SK-N-MC (cell line): ENCODE data around the gene DAPK1.

ENCODE experiments used
- DNase-seq: peaks from one replicate; pipeline ENCODE4 v3.0.0-alpha.2; 2011; ENCODE audit warnings: low read depth, low spot score
- H3K27ac ChIP-seq: fragments of 200-600 bp; sonication (generic); 2 replicates; pipeline ENCODE4 v1.5.1; 2016; ENCODE audit warnings: mixed run types
- H3K36me3 ChIP-seq: fragments of 200-600 bp; sonication (generic); 2 replicates; pipeline ENCODE4 v1.6.1; 2017; ENCODE audit warnings: antibody characterized with exemption, low read length, mixed read lengths; ENCODE audit not compliant: insufficient read depth
- H3K4me3 ChIP-seq: fragments of 200-600 bp; sonication (generic); 2 replicates; pipeline ENCODE4 v1.5.1; 2016
- H3K9ac ChIP-seq: fragments of 200-600 bp; sonication (generic); 2 replicates; pipeline ENCODE4 v1.8.0; 2017; ENCODE audit warnings: mixed run types, mixed read lengths; ENCODE audit not compliant: insufficient read length
- H3K9me3 ChIP-seq: fragments of 200-600 bp; sonication (generic); 2 replicates; pipeline ENCODE4 v1.6.1; 2017; ENCODE audit warnings: low read depth, mild to moderate bottlenecking, antibody characterized with exemption, low read length, moderate library complexity, mixed read lengths
- EZH2 ChIP-seq: fragments of 200-600 bp; sonication (generic); IDR thresholded peaks from one replicate; pipeline ENCODE4 v1.6.1; 2017; ENCODE audit warnings: antibody characterized with exemption
- FOXP2 ChIP-seq: optimal IDR thresholded peaks from 2 replicates; pipeline ENCODE3; 2011; ENCODE audit warnings: mild to moderate bottlenecking, moderate library complexity; ENCODE audit not compliant: insufficient read depth; ENCODE audit errors: extremely low read length, control extremely low read depth
- POLR2AphosphoS5 ChIP-seq: IDR thresholded peaks from 2 replicates; pipeline ENCODE4 v1.6.1; 2012; ENCODE audit warnings: mild to moderate bottlenecking, low read depth, low read length, borderline replicate concordance

The DAPK1 gene

DNA sequence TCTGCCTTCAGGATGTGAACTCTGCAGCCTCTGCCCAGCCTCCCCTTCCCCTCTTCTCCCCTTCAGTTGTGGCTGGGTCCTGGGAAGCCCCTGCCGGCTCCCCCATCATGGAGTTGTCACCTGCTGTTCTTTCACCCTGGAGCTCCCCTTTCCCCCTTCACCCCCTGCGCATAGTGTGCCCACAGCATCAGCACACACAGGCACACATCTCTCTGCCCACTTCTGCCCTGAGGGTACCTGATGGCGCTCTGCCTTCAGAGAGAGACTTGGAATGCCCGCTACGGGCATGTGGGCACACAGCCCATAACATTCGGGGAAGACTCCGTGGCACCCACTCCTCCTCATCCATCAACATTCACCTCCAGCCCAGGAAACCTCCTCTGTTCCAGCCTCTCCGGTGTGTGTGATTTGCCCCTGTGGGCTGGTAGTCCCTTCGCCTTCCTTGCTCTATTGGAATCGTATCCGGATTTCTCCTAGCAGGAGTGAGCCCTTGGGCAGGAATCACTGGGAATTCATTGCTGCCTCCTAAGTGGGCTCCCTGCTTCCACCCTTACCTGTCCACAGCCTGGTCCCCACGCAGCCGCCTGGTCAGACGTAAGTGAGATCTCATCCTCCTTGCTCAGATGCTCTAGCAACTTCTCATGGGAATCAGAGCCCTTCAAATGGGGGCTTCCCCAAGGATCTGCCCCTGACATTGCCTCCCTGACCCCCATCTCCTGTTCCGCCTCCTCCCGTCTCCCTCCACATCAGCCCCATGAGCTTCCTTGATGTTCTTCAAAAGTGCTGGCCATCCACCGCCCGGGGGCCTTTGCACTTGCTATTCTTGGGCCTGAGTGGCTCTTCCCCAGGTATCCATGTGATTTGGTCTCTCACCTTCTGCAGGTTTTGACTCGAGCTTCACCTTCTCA lies 166.7 kb downstream of the DAPK1 start:
- H3K27ac ChIP-seq = no peak overlapping the region
- DNase-seq = no peak
- no peak overlapping the region for H3K4me3 ChIP-seq
- H3K9me3 ChIP-seq = peaks cover 13% of the 10 kb centered on the region; the same call in 1 of the 2 replicates
- H3K9ac ChIP-seq = no peak overlapping the region
- TF ChIP-seq POLR2AphosphoS5 (no peak), EZH2 (no peak), FOXP2 (no peak)
- peaks cover 82% of the 10 kb centered on the region for H3K36me3 ChIP-seq

DNA sequence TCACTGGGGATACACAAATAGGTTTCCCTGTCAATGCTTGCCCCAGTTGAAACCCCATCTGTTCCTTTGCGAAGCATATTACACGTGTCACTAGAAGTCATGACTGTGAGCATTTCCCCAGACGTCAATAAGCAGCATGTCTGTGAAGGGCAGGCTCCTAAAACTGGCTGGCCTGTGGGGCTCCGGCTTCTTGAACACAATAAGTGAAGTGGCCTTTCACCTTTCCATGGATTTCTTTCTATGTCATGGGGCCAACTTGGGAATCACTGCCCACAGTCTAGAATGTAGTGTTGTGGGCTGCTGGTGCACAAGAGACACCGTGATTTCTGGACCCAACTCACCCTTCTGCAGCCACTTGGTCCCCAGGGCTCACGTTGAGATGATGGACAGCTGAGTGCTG lies 167.8 kb downstream of the DAPK1 start:
- Histone ChIP-seq H3K27ac (no peak overlapping the region), H3K36me3 (peaks cover 78% of the 10 kb centered on the region), H3K9me3 (peaks cover 13% of the 10 kb centered on the region; the same call in 1 of the 2 replicates), H3K4me3 (no peak overlapping the region), H3K9ac (no peak overlapping the region)
- TF ChIP-seq EZH2 (no peak), POLR2AphosphoS5 (no peak), FOXP2 (no peak)
- no peak for DNase-seq

DNA sequence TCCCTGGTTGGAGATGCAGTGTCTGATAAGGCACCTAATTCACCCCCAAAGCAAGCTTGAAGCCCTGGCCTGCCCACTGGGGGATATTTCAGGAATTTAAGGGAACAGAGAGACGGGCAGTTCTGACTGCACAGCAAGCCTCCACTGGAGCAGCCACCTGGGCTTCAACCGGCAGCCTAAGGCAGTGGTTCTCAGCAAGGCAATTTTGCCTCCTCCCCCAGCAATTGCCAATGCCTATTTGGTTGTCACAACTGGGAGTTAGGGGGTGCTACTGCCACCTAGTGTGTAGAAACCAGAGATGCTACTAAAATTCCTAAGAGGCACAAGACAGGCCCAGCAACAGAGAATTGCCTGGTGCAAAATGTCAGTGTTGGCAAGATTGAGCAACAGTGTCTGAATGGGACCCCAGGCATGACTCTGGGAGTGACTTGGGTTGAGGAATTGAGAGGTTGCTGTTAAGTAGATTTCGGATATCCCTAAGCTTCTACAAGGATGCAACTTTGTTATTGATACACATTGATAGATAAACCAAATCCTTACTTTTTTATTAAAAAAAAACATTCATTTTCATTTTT lies 169.6 kb downstream of the DAPK1 start:
- TF ChIP-seq EZH2 (no peak), FOXP2 (no peak), POLR2AphosphoS5 (no peak)
- Histone ChIP-seq H3K9me3 (peaks cover 13% of the 10 kb centered on the region; the same call in 1 of the 2 replicates), H3K4me3 (no peak overlapping the region), H3K9ac (no peak overlapping the region), H3K36me3 (peaks cover 72% of the 10 kb centered on the region), H3K27ac (no peak overlapping the region)
- DNase-seq = peak; percentile 39

DNA sequence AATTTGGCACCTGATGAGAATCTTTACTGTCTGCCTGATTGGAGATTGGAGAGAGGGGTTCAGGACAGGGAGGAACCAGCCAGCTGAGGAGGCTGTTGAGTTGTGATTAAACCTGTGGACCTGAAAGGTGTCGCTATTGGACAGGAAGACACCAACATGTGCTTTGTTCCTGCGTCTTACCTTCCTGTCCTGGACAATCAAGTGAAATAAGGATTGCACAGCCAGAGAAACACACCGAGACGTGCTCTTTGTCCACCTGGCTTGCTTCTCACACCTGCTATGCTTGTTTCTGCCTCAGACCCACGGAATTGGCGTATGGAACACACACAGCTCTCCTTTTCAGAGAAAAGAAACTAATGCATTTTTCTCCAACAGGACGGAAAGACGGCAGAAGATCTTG lies 170.6 kb downstream of the DAPK1 start:
- H3K27ac ChIP-seq = no peak overlapping the region
- no peak overlapping the region for H3K4me3 ChIP-seq
- no peak overlapping the region for H3K9ac ChIP-seq
- H3K9me3 ChIP-seq = peaks cover 13% of the 10 kb centered on the region; the same call in 1 of the 2 replicates
- DNase-seq = no peak
- peaks cover 78% of the 10 kb centered on the region for H3K36me3 ChIP-seq
- TF ChIP-seq EZH2 (no peak), FOXP2 (no peak), POLR2AphosphoS5 (no peak)

DNA sequence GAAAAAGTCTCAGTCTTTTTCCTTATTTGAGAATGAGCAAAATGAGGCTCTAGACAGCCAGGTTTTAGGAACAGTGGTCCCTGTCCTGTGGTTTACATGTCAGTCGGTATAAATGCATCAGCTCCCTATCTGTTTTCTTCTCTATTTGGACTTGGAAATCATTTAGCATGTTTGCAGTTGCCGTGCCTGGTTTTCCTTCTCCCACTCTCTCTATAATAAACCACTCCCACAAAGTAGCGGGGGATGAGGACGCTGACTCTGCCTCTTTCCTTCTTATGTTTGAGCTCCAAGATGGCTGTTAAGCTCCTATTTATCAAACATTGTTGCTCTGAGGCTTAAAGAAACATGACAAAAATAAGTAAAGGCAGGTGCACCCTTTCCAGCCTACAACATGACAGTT lies 171.1 kb downstream of the DAPK1 start:
- TF ChIP-seq FOXP2 = no peak
- TF ChIP-seq POLR2AphosphoS5 = no peak
- no peak for TF ChIP-seq EZH2
- Histone ChIP-seq H3K9ac (no peak overlapping the region), H3K9me3 (peaks cover 13% of the 10 kb centered on the region; the same call in 1 of the 2 replicates), H3K36me3 (peaks cover 73% of the 10 kb centered on the region), H3K4me3 (no peak overlapping the region), H3K27ac (no peak overlapping the region)
- DNase-seq = no peak

DNA sequence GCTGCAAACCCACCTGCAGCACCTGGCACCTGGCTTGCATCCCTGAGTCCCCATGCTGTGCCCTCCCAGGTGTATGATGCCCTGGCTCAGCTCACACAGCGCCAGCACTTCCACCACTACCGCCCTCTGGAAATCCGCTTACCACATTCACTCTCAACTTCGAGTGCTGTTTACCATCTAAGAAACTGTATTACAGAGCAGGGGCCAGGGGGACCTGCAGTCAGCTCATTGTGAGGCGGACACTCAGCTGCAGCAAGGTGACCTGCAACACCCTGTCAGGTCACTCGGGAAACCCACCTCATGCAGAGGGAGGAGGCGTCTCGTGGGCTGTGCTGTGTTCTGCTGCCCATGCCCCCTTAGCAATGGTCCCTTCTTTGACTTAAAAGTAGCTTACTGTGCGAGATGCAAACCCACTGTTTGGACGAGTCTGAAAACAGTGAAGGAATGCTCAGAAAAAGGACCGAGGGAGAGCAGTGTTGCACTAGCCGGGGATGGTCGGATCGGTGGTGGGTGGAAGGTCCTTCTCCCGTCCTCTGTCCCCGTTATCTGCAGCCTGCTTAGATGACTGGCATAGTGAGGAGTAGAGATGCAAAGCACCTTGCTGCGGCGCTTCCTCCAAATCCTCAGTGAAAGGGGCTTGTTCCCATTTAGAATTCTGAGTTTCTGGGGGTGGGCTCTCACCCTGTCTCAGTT lies 173.1 kb downstream of the DAPK1 start:
- DNase-seq = no peak
- H3K9me3 ChIP-seq = peaks cover 11% of the 10 kb centered on the region; the same call in 1 of the 2 replicates
- H3K9ac ChIP-seq = no peak overlapping the region
- H3K4me3 ChIP-seq = no peak overlapping the region
- no peak overlapping the region for H3K27ac ChIP-seq
- no peak for TF ChIP-seq EZH2
- TF ChIP-seq POLR2AphosphoS5 = no peak
- TF ChIP-seq FOXP2 = no peak
- H3K36me3 ChIP-seq = peaks cover 53% of the 10 kb centered on the region

DNA sequence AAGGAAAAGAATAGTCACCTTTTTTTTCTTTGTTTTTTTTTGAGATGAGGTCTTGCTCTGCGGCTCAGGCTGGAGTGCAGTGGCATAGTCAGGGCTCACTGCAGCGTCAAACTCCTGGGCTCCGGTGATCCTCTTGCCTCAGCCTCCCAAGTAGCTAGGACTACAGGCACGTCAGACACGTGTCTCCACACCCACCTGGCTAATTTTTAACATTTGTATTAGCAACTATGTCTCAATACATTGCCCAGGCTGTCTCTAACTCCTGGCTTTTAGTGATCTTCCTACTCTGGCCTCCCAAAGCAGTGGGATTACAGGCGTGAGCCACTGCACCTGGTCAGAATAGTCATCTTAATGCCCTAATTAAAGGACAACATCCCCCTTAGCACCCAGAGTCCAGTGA lies 173.8 kb downstream of the DAPK1 start:
- H3K36me3 ChIP-seq = peaks cover 47% of the 10 kb centered on the region
- H3K27ac ChIP-seq = no peak overlapping the region
- peaks cover 7% of the 10 kb centered on the region; the same call in 1 of the 2 replicates for H3K9me3 ChIP-seq
- no peak overlapping the region for H3K9ac ChIP-seq
- TF ChIP-seq EZH2 = no peak
- no peak for TF ChIP-seq POLR2AphosphoS5
- no peak for TF ChIP-seq FOXP2
- H3K4me3 ChIP-seq = no peak overlapping the region
- DNase-seq = no peak

DNA sequence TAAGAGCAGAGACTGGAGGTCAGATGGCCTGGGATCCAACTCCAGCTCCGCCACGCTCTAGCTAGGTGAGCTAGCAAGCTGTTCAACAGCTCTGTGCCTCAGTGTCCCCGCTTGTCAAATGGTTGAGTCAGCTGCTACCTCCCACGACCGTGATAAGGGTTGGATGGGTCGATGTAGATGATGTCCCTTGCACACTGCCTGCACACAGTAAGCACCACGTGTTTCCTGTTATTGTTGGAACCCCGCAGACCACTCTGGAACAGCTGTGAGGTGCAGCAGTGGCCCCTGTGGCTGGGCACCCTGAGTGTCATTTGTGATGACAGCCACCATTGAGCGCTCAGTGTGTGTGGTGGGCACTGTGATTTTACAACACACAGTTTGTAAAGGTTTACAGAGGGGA lies 174.3 kb downstream of the DAPK1 start:
- Histone ChIP-seq H3K36me3 (peaks cover 42% of the 10 kb centered on the region), H3K27ac (no peak overlapping the region), H3K9me3 (peaks cover 3% of the 10 kb centered on the region; the same call in 1 of the 2 replicates), H3K9ac (no peak overlapping the region), H3K4me3 (no peak overlapping the region)
- TF ChIP-seq FOXP2 (no peak), POLR2AphosphoS5 (no peak)
- no peak for DNase-seq
